CD4-positive, CD25-positive, alpha-beta regulatory T cell (primary cell): ENCODE results near the gene THAP7. TPM values are rescaled to one million over a fixed set of nuclear protein-coding genes. Genes with fewer than 3 reads are reported as not detected.

ENCODE experiments used
- ATAC-seq, 2 donors: fragments of 150-1000 bp; cut with Tn5 transposase; one replicate each; pipeline ENCODE4 v1.10.0; 2021; ENCODE audit warnings: low read depth in 2 of 2, moderate number of reproducible peaks in 2 of 2, moderate library complexity in 1 of 2
- DNase-seq, 3 donors: peaks; one replicate each; pipeline versions ENCODE4 v3.0.0 to v3.0.0-alpha.2; 2012 to 2022; ENCODE audit warnings: mixed read lengths in 1 of 3
- H3K27ac ChIP-seq: one replicate; pipeline ENCODE4 v1.7.0; 2013; ENCODE audit warnings: mild to moderate bottlenecking, low read length; ENCODE audit not compliant: insufficient read depth, poor library complexity, severe bottlenecking
- H3K27me3 ChIP-seq: one replicate; pipeline ENCODE4 v1.7.0; 2013; ENCODE audit warnings: low read length; ENCODE audit not compliant: control insufficient read depth, insufficient read depth
- H3K36me3 ChIP-seq: one replicate; pipeline ENCODE4 v1.7.0; 2013; ENCODE audit warnings: mild to moderate bottlenecking, low read length, moderate library complexity; ENCODE audit not compliant: control insufficient read depth, insufficient read depth
- H3K4me1 ChIP-seq: 2 replicates; pipeline ENCODE4 v1.7.0; 2013; ENCODE audit warnings: mild to moderate bottlenecking, low read length; ENCODE audit not compliant: insufficient read depth, control insufficient read depth, poor library complexity, severe bottlenecking
- H3K4me3 ChIP-seq: one replicate; pipeline ENCODE4 v1.7.0; 2013; ENCODE audit warnings: low read depth, mild to moderate bottlenecking, low read length, moderate library complexity
- H3K9me3 ChIP-seq, 2 experiments: 1 replicate in 1 of 2; 2 replicates in 1 of 2; pipeline ENCODE4 v1.7.0; 2013; ENCODE audit warnings: low read length in 2 of 2, mild to moderate bottlenecking in 1 of 2, moderate library complexity in 1 of 2; ENCODE audit not compliant: control insufficient read depth in 2 of 2
- H3K27ac Mint-ChIP-seq, 3 donors: one replicate each; pipeline ENCODE4 v1.8.0; 2020 to 2022; ENCODE audit warnings: mild to moderate bottlenecking in 3 of 3, mixed read lengths in 3 of 3, moderate library complexity in 2 of 3
- H3K27me3 Mint-ChIP-seq: one replicate; pipeline ENCODE4 v1.8.0; 2022; ENCODE audit warnings: mild to moderate bottlenecking, mixed read lengths
- H3K36me3 Mint-ChIP-seq: one replicate; pipeline ENCODE4 v1.8.0; 2020; ENCODE audit warnings: mixed read lengths
- H3K4me1 Mint-ChIP-seq, 4 donors: one replicate each; pipeline ENCODE4 v1.8.0; 2020 to 2022; ENCODE audit warnings: mixed read lengths in 4 of 4, mild to moderate bottlenecking in 1 of 4
- H3K4me3 Mint-ChIP-seq, 4 donors: one replicate each; pipeline ENCODE4 v1.8.0; 2020 to 2022; ENCODE audit warnings: mild to moderate bottlenecking in 4 of 4, mixed read lengths in 4 of 4, moderate library complexity in 3 of 4
- H3K9me3 Mint-ChIP-seq, 7 donors: one replicate each; pipeline ENCODE4 v1.8.0; 2020 to 2022; ENCODE audit warnings: mixed read lengths in 7 of 7, mild to moderate bottlenecking in 3 of 7, moderate library complexity in 2 of 7
- polyA plus RNA-seq, 4 donors: library from polyadenylated mRNA; unstranded; fragments of 300-500 nt; fragmentation: Illumina TruSeq; gene quantifications; one replicate each; pipeline ENCODE4 v1.2.3, GENCODE V29; 2021
- total RNA-seq: library from RNA; stranded (reverse); gene quantifications from one replicate; pipeline ENCODE4 v1.2.3, GENCODE V29; 2022

Gene THAP7
- total and polyA plus RNA-seq, 5 donors from 2014 or later: 38.5 to 58.0 (median 43.5) TPM

DNA sequence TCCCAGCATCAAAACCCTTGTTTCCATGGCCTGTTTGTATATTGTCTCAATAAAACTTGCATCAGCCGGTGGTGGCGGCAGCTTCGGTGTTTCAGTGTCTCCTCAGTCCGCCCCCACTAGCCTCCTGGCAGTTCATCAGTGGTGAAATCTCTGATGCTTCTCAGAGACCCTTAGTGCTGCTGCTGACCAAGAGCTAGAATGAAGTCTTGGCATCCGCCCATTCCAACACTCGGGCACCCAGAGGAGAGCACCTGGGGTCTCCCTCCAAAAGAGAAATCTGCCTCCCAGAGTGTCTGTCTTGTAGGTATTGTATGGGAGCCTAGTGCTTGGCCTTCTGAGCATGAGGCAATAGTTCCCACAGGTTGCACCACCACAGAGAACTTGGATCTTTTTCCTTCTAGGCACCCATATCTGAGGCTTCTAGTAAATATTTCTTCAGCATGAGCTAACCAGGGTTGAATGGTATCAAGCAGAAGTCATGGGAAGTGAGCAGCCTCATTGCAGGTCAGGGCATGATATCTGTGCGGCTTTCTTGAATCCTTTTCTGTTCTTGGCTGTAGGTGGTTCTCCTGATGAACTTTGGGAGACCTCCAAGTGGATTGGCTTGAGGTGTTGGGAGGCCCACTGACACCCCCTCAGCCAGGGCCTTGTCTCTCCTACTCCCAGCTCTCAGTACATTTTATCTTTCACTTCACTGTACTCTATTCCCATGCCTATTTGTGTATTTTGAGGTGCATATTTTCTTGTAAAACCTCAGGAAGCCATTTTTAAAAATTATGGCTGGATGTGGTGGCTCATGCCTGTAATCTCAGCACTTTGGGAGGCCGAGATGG is 48.0 kb downstream of the THAP7 start:
- Histone ChIP-seq H3K27me3 (no peaks in the 10 kb centered on the region), H3K27ac (no peak overlapping the region), H3K4me3 (no peak overlapping the region), H3K36me3 (peaks cover 51% of the 10 kb centered on the region), H3K9me3 (no peaks in the 10 kb centered on the region), H3K4me1 (peaks cover 17% of the 10 kb centered on the region)
- no peaks in the 10 kb centered on the region for H3K9me3 Mint-ChIP-seq
- ATAC-seq: no peak
- H3K27me3 Mint-ChIP-seq: peaks cover 17% of the 10 kb centered on the region
- DNase-seq: no peak
- H3K4me3 Mint-ChIP-seq: no peak overlapping the region
- peaks cover 0 to 22% (median 8%) of the 10 kb centered on the region in 4 donors for H3K4me1 Mint-ChIP-seq
- H3K36me3 Mint-ChIP-seq: peaks cover 15% of the 10 kb centered on the region
- peak overlapping the region in 1 of 3 donors; percentile 57 for H3K27ac Mint-ChIP-seq

GRCh38 chr22:20953342-20953608 is 48.6 kb downstream of the THAP7 start:
- Mint-ChIP-seq H3K36me3 (peaks cover 15% of the 10 kb centered on the region), H3K9me3 (no peaks in the 10 kb centered on the region), H3K27me3 (peaks cover 12% of the 10 kb centered on the region), H3K4me3 (no peak overlapping the region), H3K27ac (no peak overlapping the region), H3K4me1 (peaks cover under 1 to 24% (median 10%) of the 10 kb centered on the region in 4 donors)
- ATAC-seq (no peak), DNase-seq (no peak)
- H3K4me3 ChIP-seq: no peak overlapping the region
- no peak overlapping the region for H3K27ac ChIP-seq
- peaks cover 51% of the 10 kb centered on the region for H3K36me3 ChIP-seq
- H3K27me3 ChIP-seq: no peaks in the 10 kb centered on the region
- no peaks in the 10 kb centered on the region for H3K9me3 ChIP-seq
- H3K4me1 ChIP-seq: peaks cover 17% of the 10 kb centered on the region

DNA sequence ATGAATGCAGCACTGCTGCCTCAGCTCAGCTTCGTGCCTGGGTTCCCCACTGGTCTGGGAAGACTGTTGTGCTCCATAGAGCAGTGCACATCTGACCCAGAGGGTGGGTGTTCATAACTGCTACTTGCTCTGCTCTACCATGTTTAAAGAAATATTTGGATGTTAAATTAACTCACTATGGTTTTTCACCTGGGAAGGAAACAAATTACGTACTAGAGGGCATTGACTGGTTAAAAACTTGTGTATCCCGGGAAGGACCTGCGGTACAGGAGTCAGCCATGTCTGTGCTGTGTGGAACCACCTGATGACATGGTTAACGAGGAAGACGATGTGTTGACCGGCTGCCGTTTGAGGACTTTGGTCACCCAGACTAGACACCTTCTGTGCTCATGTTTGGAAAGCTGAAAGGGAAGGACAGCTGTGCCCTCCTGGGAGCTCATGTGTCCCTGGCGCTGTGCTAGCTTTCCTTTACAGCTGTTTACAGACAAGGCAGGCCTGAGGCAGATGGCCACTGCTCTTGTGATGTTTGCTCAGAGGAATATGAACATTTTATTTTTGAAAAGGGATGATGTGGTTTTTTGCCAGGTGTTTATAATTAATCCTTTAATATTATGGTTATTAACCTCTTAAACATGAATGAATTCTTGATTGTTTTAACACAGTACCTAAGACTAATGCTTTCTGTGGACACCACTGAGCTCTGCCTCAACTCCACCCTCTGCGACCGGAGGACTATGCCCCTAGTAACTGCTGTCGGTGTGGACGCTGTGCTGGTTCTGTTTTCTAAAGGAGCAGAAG is 49.2 kb downstream of the THAP7 start:
- peaks cover 12% of the 10 kb centered on the region for H3K4me1 ChIP-seq
- DNase-seq (no peak), ATAC-seq (no peak)
- Mint-ChIP-seq H3K4me3 (no peak overlapping the region), H3K4me1 (peaks cover 5 to 25% (median 15%) of the 10 kb centered on the region in 4 donors), H3K27me3 (peaks cover 7% of the 10 kb centered on the region), H3K27ac (no peak overlapping the region), H3K36me3 (peaks cover 15% of the 10 kb centered on the region), H3K9me3 (no peaks in the 10 kb centered on the region)
- H3K27me3 ChIP-seq: no peaks in the 10 kb centered on the region
- peaks cover 51% of the 10 kb centered on the region for H3K36me3 ChIP-seq
- no peak overlapping the region for H3K4me3 ChIP-seq
- no peaks in the 10 kb centered on the region for H3K9me3 ChIP-seq
- H3K27ac ChIP-seq: no peak overlapping the region

GRCh38 chr22:20951932-20952380 is 50.0 kb downstream of the THAP7 start:
- Histone ChIP-seq H3K4me3 (no peak overlapping the region), H3K4me1 (peaks cover 4% of the 10 kb centered on the region), H3K9me3 (no peaks in the 10 kb centered on the region), H3K36me3 (peaks cover 51% of the 10 kb centered on the region), H3K27ac (no peak overlapping the region), H3K27me3 (no peaks in the 10 kb centered on the region)
- H3K4me1 Mint-ChIP-seq: peaks cover 5 to 27% (median 15%) of the 10 kb centered on the region in 4 donors
- H3K9me3 Mint-ChIP-seq: no peaks in the 10 kb centered on the region
- no peak for DNase-seq
- H3K4me3 Mint-ChIP-seq: no peak overlapping the region
- no peak overlapping the region for H3K27ac Mint-ChIP-seq
- peaks cover 15% of the 10 kb centered on the region for H3K36me3 Mint-ChIP-seq
- ATAC-seq: no peak
- H3K27me3 Mint-ChIP-seq: peaks cover 6% of the 10 kb centered on the region

- ATAC-seq: no peak
- peaks cover 55% of the 10 kb centered on the region for H3K36me3 ChIP-seq
- Mint-ChIP-seq H3K36me3 (peaks cover 19% of the 10 kb centered on the region), H3K27me3 (peaks cover 3% of the 10 kb centered on the region), H3K4me1 (peaks cover 9 to 29% (median 21%) of the 10 kb centered on the region in 4 donors), H3K9me3 (no peaks in the 10 kb centered on the region), H3K4me3 (peak overlapping the region in 1 of 4 donors; percentile 79), H3K27ac (no peak overlapping the region)
- no peaks in the 10 kb centered on the region for H3K4me1 ChIP-seq
- no peaks in the 10 kb centered on the region for H3K9me3 ChIP-seq
- no peak overlapping the region for H3K27ac ChIP-seq
- no peak overlapping the region for H3K4me3 ChIP-seq
- no peak for DNase-seq
- H3K27me3 ChIP-seq: no peaks in the 10 kb centered on the region
Measured at GRCh38 chr22:20951151-20951931, 50.6 kb downstream of the THAP7 start.

GRCh38 chr22:20949698-20950183 is 52.2 kb downstream of the THAP7 start:
- H3K4me3 ChIP-seq: no peak overlapping the region
- no peak overlapping the region for H3K4me3 Mint-ChIP-seq
- H3K36me3 Mint-ChIP-seq: peaks cover 25% of the 10 kb centered on the region
- H3K27ac Mint-ChIP-seq: peak overlapping the region in 1 of 3 donors; percentile 67
- no peak overlapping the region for H3K27ac ChIP-seq
- ATAC-seq (no peak), DNase-seq (no peak)
- no peaks in the 10 kb centered on the region for H3K27me3 ChIP-seq
- no peaks in the 10 kb centered on the region for H3K9me3 ChIP-seq
- no peaks in the 10 kb centered on the region for H3K9me3 Mint-ChIP-seq
- peaks cover 58% of the 10 kb centered on the region for H3K36me3 ChIP-seq
- H3K4me1 ChIP-seq: peaks cover 7% of the 10 kb centered on the region
- no peaks in the 10 kb centered on the region for H3K27me3 Mint-ChIP-seq
- H3K4me1 Mint-ChIP-seq: peaks cover 23 to 44% (median 33%) of the 10 kb centered on the region in 4 donors
